Stimulated activated CD8-positive, alpha-beta memory T cell treated with anti-CD3 and anti-CD28 coated beads, Interleukin-4, amount 100 ng/mL, for 4 hours (primary cell): ENCODE data around the gene KYAT1.
A peak's percentile ranks its signal among the peaks of the same experiment; 100 is the strongest.

Experiments
- DNase-seq, 2 donors: peaks; one replicate each; pipeline ENCODE4 v3.0.0-alpha.2; 2020; ENCODE audit warnings: low read depth in 2 of 2, low spot score in 1 of 2

Gene KYAT1

DNA sequence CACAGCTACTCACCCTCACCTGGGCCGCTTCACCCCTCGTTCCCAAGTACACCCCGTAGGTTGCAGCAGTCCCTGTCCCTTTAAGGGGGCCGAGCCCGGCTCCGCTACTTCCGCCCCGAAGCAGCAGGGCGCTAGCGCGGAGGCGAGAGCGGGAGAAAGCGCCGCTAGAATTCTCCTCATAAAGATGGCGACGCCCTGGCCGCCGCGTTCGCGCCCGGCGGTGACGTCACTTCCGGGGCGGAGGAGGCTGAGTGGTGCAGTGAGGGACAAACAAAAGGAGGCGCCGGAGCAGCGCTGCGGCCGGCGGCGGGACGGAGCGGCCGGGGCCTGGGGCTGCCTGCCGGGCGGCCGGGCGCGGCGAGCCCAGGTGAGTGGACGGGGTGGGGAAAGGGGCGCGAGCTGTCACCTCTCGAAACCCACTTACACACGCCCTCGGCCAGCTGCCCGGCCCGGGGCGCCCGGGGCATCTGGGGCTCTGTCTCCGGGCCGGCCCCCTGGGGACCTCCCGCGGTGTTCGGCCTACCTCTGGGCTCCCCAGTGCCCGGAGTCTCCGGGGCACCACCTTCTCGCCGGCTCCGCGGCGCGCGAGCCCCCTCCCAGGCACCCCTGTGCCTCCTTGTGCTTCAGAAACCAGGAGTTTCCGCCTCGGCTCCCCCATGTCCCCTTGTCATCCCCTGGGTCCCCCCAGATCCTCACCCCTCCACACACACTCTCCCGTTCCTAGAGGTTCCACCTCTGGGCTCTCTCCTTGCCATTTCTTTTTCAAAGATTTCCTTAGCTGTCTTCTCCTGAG is at the start of gene KYAT1, which contains the start of gene LRRC8A:
TSS of gene KYAT1 (minus strand) at position 67 of the 793 bp plus-strand sequence. CDS start 36,545 bp downstream, outside the sequence.
TSS of gene LRRC8A (plus strand) at position 250 of the 793 bp plus-strand sequence. CDS start 25,032 bp downstream, outside the sequence.
- DNase-seq = peak; percentile 95 to 97

DNA sequence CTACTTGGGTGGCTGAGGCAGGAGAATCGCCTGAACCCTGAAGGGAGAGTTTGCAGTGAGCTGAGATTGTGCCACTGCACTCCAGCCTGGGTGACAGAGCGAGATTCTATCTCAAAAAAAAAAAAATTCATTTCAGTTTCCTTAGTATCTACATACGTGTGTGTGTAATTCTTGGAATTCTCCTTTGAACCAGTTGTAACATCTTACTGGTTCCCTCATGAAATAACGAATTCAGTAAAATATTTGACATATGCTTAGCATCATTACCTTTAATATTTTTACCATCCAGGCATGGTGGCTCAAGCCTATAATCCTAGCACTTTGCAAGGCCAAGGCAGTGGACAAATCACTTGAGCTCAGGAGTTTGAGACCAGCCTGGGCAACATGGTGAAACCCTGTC is 47.8 kb upstream of the KYAT1 start:
- no peak for DNase-seq

DNA sequence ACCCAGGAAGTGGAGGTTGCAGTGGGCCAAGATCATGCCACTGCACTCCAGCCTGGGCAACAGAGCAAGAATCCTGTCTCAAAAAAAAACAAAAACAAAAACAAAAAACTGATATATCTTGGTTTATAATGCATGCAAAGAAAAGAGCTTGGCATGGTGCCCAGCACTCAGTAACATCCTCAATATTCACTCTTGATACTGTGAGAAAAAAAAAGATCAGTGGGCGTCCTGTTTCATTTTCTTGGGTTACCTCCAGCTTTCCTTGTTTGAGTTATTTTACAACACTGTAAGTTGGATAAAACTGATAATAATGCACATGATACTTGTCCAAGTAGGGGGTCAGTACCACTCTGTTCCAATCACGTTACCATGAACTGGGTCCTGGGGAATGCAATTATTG is 46.9 kb upstream of the KYAT1 start:
- no peak for DNase-seq

DNA sequence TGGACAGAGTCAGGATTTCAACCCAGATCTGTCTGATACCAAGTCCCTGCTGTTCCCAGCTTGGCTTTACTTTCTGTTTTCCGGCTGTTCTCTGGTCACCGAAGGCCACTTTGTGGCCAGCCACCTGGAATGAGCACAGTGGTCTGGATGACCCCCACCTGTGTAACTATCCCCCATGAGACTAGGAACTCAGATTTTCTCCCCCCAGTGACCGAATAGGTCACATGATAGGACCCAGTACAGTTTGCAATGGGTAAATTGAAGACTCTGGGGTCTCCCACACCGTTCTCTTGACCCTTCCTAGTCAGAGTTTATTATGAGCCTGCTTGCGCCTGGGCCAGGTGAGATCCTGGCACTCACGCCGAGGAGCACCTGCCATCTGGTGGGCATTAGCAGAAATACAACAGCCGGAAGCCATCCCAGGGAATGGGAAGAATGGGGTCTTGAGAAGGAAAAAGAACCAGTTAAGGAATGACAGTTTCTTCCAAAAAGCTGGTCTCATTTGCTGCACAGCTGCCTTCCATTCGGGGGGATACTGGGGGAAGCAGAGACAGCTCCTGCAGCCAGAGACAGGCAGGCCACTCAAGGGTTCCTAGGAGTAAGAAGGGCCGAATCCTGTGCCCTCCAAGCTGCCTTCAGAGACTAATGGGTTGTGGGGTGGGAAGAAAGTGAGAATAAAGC is 46.1 kb upstream of the KYAT1 start:
- DNase-seq = peak in 1 of 2 donors; percentile 28

GRCh38 chr9:128923493-128923883 is 41.7 kb upstream of the KYAT1 start:
- DNase-seq = no peak

- DNase-seq = no peak
Observed at GRCh38 chr9:128921881-128922763, 40.4 kb upstream of the KYAT1 start.

DNA sequence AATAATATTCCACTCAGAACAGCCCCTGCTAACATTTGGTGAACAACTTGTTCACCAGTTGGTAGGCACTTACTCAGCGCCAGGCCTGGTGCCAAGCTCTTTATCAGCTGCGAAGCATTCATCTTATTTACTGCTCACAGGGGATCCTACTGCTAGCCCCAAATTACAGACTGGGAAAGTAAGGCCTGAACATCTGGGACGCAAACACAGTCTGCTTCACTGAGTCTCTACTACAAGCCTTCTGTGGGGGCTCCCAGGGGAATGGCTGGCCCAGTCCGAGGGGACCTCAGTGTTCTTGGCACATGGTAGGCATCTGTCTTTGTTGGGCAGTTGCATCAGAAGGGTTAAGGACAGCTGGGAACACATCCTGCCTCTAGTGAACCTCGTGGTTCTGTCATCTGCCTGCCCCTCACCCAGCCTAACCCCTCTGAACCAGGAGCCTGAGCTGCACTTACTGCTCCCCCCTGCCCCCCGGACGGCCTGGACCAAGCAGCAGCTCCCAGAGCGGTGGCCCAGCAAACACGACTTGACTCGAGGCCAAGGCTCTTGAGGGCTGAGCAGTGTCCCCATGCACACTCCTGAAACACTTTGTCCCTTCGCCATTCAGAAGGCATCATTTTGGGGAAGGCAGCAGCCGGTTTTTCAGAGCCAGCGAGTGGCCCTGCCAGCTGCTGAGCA is 38.8 kb upstream of the KYAT1 start, which contains the start of gene PHYHD1:
TSS of gene PHYHD1 (plus strand) at position 602 of the 678 bp plus-strand sequence. CDS start 1,342 bp downstream, outside the sequence.
- DNase-seq = no peak

DNA sequence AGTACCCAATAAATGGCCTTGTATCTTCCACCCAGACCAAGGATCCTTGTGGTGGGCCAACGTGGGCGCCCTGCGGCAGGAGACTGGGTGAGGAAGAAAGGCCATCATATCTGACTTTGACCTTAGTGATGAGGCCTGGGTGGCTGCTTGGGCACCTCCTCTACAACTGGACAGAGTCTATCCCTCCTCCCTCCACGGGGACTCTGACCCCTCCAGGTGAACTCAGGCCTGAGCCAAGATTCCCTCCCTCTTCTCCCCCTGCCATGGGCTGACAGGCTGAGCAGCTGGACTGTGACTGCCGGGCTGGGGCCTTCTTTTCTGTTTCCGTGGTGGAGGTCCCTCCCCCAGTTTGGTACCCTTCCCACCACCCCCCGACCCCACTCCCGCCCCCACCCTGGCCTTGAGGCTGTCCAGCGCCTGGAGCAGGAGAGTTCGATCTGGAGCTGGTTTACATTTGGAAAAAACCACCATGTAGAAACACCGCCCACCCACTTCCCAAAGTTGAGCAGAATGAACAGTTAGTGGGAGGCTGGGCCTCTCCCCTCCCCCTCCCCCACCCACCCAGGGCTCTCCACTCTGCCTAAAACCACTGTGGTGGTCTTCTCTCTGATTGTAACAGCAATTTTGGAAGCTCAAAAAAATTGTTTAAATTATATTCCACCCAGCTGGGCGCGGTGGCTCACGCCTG is 37.8 kb upstream of the KYAT1 start:
- no peak for DNase-seq

DNA sequence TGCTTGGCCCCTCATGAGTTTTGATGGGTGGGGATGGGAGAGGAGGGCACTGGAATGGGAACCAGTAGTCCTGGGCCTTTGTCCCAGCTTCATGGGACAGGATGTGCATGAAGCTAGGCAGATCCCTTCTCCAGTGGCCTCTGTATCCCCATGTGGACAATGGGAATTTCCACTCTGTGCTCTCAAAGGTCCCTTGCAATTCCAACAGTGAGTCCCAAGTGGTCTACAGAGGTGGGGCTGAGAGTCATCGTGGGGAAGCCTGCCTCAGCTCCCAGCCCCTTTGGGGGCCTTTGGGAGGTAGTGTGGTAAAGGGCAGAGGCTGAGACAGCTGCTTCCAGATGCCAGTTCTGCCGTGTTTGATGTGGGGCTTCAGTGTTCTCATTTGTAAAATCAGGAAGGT is 37.2 kb upstream of the KYAT1 start:
- DNase-seq = no peak

- DNase-seq = no peak
Observed at GRCh38 chr9:128917151-128917849, 35.5 kb upstream of the KYAT1 start.

DNA sequence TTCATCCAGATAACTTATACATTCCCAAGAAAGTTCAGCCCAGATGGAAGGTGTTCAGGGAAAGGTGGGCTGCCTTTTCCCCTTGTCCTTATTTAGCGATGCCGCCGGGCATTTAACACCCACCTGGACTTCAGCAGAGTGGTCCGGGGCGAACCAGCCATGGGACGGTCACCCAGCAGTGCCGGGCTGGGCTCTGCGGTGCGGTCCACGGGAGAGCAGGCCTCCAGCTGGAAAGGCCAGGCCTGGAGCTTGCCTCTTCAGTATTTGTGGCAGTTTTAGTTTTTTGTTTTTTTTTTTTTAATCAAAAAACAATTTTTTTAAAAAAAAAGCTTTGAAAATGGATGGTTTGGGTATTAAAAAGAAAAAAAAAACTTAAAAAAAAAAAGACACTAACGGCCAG is 35.0 kb upstream of the KYAT1 start:
- DNase-seq = no peak

DNA sequence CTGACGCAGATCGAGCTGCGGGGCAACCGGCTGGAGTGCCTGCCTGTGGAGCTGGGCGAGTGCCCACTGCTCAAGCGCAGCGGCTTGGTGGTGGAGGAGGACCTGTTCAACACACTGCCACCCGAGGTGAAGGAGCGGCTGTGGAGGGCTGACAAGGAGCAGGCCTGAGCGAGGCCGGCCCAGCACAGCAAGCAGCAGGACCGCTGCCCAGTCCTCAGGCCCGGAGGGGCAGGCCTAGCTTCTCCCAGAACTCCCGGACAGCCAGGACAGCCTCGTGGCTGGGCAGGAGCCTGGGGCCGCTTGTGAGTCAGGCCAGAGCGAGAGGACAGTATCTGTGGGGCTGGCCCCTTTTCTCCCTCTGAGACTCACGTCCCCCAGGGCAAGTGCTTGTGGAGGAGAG is 34.5 kb upstream of the KYAT1 start:
- DNase-seq = no peak

DNA sequence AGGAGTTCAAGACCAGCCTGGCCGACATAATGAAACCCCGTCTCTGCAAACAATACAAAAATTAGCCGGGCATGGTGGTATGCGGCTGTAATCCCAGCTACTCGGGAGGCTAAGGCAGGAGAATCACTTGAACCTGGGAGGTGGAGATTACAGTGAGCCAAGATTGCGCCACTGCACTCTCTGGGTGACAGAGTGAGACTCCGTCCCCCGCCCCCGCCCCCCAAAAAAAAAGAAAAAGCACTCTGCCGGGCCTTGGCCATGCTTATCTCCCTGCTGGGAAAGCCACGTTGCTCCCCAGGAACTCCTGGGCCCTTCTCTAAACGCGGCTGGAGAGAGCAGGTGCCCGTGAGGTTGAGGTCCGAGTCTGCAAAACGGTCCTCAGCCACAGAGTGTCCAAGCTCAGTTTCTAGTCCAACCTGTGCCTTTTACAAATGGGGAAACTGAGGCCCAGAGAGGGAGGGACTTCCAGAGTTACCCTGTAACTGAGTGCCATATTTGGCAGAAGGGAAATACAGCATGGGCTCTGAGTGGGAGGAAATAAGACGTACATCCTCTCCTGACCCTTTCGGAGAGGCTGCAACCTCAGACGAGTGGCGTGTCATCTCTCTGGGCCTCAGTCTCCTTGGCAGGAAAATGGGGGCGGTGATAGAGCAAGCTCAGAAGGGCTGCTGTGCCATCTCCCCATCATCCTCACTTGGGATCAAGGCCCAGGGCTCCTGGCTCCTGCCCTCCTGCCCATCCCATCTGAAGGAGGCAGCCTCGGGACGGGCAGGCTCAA is 32.4 kb upstream of the KYAT1 start:
- DNase-seq = no peak

DNA sequence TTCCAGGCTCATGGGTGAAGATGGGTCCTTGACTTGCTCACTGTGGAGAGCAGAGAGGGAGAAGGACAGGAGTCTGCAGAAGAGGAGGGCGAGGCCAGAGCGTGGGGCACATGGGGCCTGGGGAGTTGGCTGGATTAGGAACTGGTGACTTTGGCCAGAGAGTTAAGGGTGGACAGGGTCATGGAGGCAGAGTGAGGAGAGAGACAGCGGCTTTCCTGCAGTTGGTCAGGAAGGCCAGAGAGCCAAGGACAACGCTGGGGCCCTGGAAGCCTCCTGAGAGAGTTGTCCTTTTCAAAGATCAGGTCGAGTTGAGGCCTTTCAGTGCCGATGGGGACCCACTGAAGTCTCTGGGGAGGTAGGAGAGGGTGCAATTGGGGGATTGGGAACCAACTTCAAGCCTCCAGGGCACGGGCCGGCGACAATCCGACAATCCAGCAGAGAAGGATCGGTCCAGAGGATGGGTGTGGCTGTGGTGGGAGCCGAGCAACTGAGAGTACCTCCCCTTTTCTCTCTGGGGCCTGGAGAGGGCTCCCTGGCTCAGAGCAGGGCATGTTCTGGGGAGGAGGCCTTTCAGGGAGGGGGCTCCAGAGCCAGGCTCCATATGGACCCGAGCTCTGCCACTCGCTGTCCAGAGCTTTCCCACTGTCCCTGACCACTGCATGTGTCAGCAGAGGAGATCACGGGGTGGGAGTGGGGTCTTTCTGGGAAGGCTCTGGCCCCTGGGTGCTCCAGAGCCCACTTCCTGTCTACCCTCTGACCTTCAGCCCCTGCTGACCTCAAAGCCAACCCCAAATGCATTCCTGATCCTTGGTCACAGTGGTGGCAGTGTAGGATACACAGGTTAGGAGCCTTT is 31.5 kb upstream of the KYAT1 start:
- DNase-seq = no peak

- no peak for DNase-seq
Observed at GRCh38 chr9:128912270-128912853, 30.6 kb upstream of the KYAT1 start.

DNA sequence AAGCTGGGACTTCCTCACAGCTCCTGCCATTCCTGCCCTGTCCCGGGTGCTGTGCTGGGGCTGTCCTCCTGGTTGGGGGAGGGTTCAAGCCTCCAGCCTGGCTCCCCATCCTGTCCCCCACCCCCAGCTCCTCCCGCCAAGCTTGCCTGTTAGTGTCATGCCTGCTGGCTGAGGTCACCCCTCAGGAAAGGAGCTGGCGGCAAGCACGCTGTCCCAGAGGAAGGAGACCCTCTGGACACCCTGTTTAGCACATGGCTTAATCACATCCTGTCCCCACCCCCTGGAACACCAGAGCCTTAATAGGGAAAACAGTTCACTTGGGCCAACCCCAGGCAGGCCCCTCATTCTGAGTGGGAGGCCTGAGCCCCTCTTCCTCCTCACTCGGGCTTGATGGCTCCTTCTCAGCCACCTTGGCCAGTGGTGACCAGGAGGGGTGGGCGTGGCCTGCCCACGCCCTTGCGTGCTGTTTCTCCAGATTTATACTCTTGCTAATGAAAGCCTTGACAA is 29.8 kb upstream of the KYAT1 start:
- DNase-seq = no peak

GRCh38 chr9:128910906-128911305 is 29.2 kb upstream of the KYAT1 start:
- no peak for DNase-seq
